HG03457 (cell line): ENCODE data around the gene RPS24.

ENCODE experiments used
- ATAC-seq: cut with Tn5 transposase; IDR thresholded peaks from one replicate; pipeline ENCODE4 v1.9.1; 2021; ENCODE audit warnings: moderate number of reproducible peaks; ENCODE audit not compliant: unreplicated experiment

Gene RPS24

GRCh38 chr10:78081292-78081691, 47.6 kb downstream of the RPS24 start:
- ATAC-seq: no peak

GRCh38 chr10:78082636-78083035, 49.0 kb downstream of the RPS24 start:
- ATAC-seq: no peak
